Endometrial microvascular endothelial cells (primary cell): ENCODE measurements around the gene THAP3. TPM values are rescaled to one million over a fixed set of nuclear protein-coding genes. Genes with fewer than 3 reads are reported as not detected.
"Not testable (repeated sequence)": the region's sequence is repeated elsewhere in the genome, so short reads cannot be mapped to it uniquely, and the experiment has no call there.

Source experiments
- in situ Hi-C: cut with HindIII; loops from 2 replicates; pipeline ENCODE4 v1.10.0; 2017; ENCODE audit warnings: low sequenced_read_pairs, low pct_unique_long_range_greater_than_20kb; ENCODE audit errors: inconsistent ontology term
- total RNA-seq: library from RNA; depleted of rRNA; stranded (reverse); fragments of >200 nt; gene quantifications from one replicate; pipeline ENCODE4 v1.2.3, GENCODE V29; 2015; ENCODE audit errors: inconsistent ontology term

The THAP3 gene
- total RNA-seq, 1 donor from 2014 or later, result 30.4 TPM

DNA sequence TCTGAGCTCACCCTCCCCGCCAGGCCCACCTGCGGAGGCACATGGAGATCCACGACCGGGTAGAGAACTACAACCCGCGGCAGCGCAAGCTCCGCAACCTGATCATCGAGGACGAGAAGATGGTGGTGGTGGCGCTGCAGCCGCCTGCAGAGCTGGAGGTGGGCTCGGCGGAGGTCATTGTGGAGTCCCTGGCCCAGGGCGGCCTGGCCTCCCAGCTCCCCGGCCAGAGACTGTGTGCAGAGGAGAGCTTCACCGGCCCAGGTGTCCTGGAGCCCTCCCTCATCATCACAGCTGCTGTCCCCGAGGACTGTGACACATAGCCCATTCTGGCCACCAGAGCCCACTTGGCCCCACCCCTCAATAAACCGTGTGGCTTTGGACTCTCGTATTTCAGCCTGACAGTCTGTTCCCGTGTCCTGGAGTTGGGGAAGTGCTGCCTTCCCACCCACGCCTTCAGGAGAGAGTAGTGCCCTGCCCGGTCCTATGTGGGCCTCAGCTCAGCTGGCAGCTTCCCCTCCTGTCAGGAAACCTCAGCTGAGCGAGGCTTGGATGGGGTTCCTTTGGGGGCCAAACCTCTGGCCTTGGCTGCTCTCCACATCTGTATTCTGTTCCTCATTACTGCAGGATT, 35.7 kb upstream of the THAP3 start:
- in situ Hi-C loops, result no loop called here

GRCh38 chr1:6590046-6590445, 34.6 kb upstream of the THAP3 start:
- in situ Hi-C loops, result no loop called here

DNA sequence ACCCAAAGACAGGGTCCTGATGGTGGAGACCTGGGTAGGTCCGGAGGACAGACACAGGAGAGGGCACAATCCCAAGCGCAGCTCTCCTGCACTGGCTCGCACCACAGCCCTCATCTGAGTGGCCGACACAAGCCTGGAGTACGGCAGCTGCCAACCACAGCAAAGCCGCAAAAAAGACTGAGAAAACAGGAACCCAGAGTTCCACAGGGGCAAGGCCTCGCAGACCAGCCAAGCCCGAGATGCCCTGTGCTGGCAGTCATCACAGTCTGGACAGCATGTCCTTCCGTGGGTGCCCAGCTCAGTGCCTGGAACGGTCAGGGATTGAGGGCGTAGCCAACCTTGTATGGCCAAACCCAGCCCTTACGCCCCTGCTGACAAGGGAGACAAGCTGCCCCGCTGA, 33.4 kb upstream of the THAP3 start:
- in situ Hi-C loops, result no loop called here

GRCh38 chr1:6591644-6592043, 33.0 kb upstream of the THAP3 start:
- in situ Hi-C loops, result no loop called here

GRCh38 chr1:6592441-6592840, 32.2 kb upstream of the THAP3 start:
- in situ Hi-C loops, result no loop called here

GRCh38 chr1:6592865-6593593, 31.6 kb upstream of the THAP3 start:
- in situ Hi-C loops, result no loop called here

GRCh38 chr1:6593810-6594209, 30.9 kb upstream of the THAP3 start:
- in situ Hi-C loops, result no loop called here

- in situ Hi-C loops, result no loop called here
Observed at GRCh38 chr1:6594977-6595740, 29.5 kb upstream of the THAP3 start.

DNA sequence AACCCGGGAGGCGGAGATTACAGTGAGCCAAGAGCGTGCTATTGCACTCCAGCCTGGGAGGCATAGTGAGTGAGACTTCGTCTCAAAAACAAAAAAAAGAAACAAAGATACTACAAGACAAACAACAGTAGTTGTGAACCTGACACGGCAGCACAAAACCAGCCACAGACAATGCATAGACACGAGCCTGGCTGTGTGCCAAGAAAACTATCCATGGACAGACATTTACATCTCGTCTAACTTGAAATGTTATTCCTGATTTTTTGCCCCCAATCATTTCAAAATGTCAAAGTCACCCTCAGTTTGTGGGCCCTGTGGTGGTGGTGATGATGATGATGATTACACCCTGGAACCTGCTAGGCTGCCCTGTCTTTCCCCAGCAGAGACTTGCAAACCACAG, 28.3 kb upstream of the THAP3 start:
- in situ Hi-C loops, result no loop called here

DNA sequence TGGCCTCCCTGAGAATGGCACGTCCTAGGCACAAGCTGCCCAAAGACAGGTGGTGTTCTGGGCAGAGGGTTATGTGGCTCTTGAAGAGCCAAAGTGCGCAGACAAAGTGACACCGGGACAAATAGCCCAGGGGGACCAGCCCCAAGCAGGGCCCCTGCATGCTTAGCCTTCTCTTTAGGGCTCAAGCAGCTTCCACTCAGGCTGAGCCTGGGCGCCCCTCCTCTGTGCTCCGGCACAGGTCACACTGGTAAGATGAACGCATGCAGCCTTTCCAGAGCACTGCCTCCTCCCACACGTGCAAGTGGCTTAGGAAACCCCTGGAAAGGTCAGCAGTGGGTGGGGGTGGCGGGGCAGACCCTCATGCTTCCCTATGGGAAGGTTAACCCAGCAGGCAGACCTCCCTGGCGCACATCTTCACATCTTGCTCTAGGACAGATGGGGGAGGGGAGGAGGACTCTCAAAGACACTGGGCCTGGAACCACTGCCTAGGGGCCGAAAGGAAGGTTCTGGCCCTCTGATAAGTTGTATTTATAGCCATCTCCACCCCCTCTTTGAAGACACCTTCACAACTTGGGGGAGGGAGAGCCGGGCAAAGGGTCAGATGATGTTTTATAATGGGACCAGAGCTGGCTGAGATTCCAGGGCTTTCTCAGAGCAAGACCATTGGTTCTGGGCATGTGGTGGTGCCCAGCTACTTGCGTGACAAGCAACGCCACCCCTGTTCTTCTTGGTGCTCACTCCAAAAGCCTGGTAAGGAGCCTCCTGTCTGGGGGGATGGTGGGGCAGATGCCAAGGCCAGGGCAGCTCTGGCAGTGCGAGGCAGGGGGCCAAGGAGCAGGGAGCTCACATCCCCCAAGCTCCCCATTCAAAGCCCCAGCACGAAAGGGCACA, 27.5 kb upstream of the THAP3 start:
- in situ Hi-C loops, result no loop called here

- in situ Hi-C loops, result no loop called here
Observed at GRCh38 chr1:6597777-6598131, 26.9 kb upstream of the THAP3 start.

DNA sequence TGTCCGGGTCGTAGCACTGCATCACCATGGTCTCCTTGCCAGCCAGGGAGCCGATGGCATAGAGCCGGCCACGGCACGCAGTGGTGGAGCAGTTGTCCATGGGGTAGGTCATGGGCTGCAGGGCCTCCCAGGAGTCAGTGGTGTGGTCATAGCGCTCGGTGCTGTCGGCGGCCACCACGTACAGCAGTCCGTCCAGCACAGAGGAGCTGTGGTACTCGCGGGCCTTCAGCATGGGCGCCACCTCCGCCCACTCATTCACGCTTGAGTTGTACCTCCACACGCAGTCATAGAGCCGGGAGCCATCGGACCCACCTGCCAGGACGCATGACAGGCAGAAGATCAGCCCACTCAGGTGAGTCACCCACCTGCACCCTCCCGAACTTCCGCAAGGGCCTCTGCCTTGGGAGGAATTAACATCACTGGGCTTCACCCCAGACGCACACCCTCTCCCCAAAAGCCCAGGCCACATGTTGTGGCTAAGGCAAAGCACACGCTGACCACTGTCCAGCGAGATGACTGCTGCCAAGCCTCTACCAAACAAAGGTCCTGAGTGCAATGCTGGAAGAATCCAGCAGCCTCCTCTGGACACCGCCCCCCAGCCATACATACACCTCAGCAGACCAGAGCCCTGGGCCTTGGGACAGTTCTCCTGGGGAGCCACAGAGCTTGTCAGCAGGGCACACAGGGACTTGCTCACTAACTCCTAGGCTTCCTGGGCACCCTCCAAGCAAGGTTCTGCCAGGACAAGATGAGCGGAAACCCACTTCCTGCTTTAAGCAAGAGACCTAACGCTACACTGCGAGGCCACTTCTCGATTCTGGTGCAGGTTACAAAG, 25.3 kb upstream of the THAP3 start:
- in situ Hi-C loops, result no loop called here

GRCh38 chr1:6599991-6600390, 24.7 kb upstream of the THAP3 start:
- in situ Hi-C loops, result not testable (repeated sequence)

DNA sequence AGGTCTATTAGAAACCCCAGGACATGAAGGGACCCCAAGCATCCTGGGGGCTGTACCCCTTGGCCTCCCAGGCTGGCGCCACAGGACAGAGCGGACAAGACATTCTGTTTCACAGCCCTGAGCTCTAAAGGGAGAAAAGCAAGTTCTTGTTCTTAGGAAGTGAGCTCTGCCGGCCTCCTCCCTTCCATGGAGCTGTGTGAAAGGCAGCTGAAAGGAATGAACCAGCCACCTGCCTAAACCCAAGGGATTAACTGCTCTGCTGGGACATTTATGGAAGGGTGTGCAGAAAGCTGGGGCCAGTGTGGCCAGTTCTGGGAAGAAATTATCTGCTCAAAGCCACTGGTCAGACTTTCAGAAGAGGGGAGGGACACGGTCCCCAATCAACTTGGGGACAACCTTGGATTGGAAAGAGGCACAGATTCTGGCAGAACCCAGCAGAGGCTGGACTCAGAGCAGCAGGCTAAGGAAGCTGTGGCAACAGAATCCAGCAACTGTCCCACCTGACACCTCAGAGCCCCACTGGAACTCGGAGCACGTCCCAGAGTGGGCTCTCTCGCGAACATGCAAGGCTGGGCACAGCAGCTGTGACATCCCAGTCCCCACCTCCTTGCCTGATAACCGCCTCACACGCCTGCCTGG, 24.1 kb upstream of the THAP3 start:
- in situ Hi-C loops, result no loop called here

- in situ Hi-C loops, result no loop called here
Observed at GRCh38 chr1:6601049-6601922, 23.4 kb upstream of the THAP3 start.

GRCh38 chr1:6601923-6602668, 22.6 kb upstream of the THAP3 start:
- in situ Hi-C loops, result no loop called here
